Kidney (tissue), 14 donors: Measurements from ENCODE around the gene DROSHA. TPM values are rescaled to one million over a fixed set of nuclear protein-coding genes. Genes with fewer than 3 reads are reported as not detected.

Experiments
- DNase-seq, 5 donors: peaks; one replicate each; pipeline ENCODE4 v3.0.0-alpha.2; 2013 to 2020
- FAIRE-seq: peaks from 2 replicates; lab custom pipeline; 2012; peaks lifted over from hg19 to GRCh38; lab: Jason Lieb, UNC
- H3K27ac ChIP-seq, 2 donors: one replicate each; pipeline ENCODE4 v1.7.0; 2013; ENCODE audit warnings: low read depth in 2 of 2, low read length in 2 of 2, inconsistent platforms in 1 of 2
- H3K27me3 ChIP-seq: one replicate; pipeline ENCODE4 v1.7.1; 2013; ENCODE audit warnings: low read length, inconsistent platforms; ENCODE audit not compliant: control insufficient read depth, insufficient read depth
- H3K36me3 ChIP-seq, 3 donors: one replicate each; pipeline versions ENCODE4 v1.7.0 to v1.7.1; 2013; ENCODE audit warnings: low read length in 3 of 3, control low read depth in 1 of 3, inconsistent platforms in 1 of 3; ENCODE audit not compliant: insufficient read depth in 3 of 3, control insufficient read depth in 2 of 3
- H3K4me1 ChIP-seq, 3 donors: one replicate each; pipeline versions ENCODE4 v1.7.0 to v1.7.1; 2013; ENCODE audit warnings: low read length in 3 of 3, inconsistent platforms in 1 of 3, low read depth in 1 of 3; ENCODE audit not compliant: control insufficient read depth in 2 of 3, insufficient read depth in 2 of 3
- H3K4me3 ChIP-seq, 3 donors: one replicate each; pipeline versions ENCODE4 v1.7.0 to v1.8.1; 2013; ENCODE audit warnings: low read length in 3 of 3, control low read depth in 1 of 3, inconsistent platforms in 1 of 3
- H3K9ac ChIP-seq, 3 donors: one replicate each; pipeline versions ENCODE4 v1.7.0 to v1.7.1; 2013; ENCODE audit warnings: low read length in 3 of 3, control low read depth in 1 of 3, inconsistent platforms in 1 of 3
- H3K9me3 ChIP-seq, 3 donors: one replicate each; pipeline versions ENCODE4 v1.7.0 to v1.7.1; 2013; ENCODE audit warnings: low read length in 3 of 3, control low read depth in 1 of 3, inconsistent platforms in 1 of 3; ENCODE audit not compliant: control insufficient read depth in 2 of 3, insufficient read depth in 1 of 3
- CTCF ChIP-seq: IDR thresholded peaks from 3 replicates; pipeline ENCODE4 v1.5.1; 2012; ENCODE audit warnings: mild to moderate bottlenecking, moderate library complexity, borderline replicate concordance; ENCODE audit not compliant: insufficient read depth; ENCODE audit errors: extremely low read depth
- intact Hi-C: fragments of 100-400 bp; cut with DNase I; formaldehyde crosslinking; loops from one replicate; pipeline ENCODE4 v1.11.1; 2022
- polyA plus RNA-seq: library from polyadenylated mRNA; stranded (reverse); fragments of 350-450 nt; fragmentation: Illumina TruSeq; extraction: RNeasy Lipid Tissue Mini Kit (QIAGEN cat#74804); gene quantifications from one replicate; pipeline ENCODE4 v1.2.3, GENCODE V29; 2014; ENCODE audit warnings: low read depth, low replicate concordance; ENCODE audit not compliant: insufficient read depth
- total RNA-seq: library from RNA; stranded (reverse); fragmentation: NEBNext Ultra II Directional; extraction: Animal tissue kit (Norgen Biotek cat#: 25700); gene quantifications from one replicate; pipeline ENCODE4 v1.2.1, GENCODE V29; 2021
- donor health status: control.
- donor health status: control.
- donor health status: control.
- donor health status: control.
- donor health status: control.
- donor health status: DM: yes; HTN: yes; CAD: no.
- donor health status: Normal renal cell carcinoma (clear cell type).

The DROSHA gene
- total and polyA plus RNA-seq, 2 donors from 2014 or later = 39.9 to 51.6 TPM

GRCh38 chr5:31421806-31422586 lies 109.9 kb downstream of the DROSHA start:
- intact Hi-C loops = no loop called here
- no peak overlapping the region for H3K27ac ChIP-seq
- DNase-seq (no peak), FAIRE-seq (no peak)
- H3K9ac ChIP-seq = no peak overlapping the region
- no peaks in the 10 kb centered on the region for H3K9me3 ChIP-seq
- H3K27me3 ChIP-seq = no peaks in the 10 kb centered on the region
- no peak for TF ChIP-seq CTCF
- H3K4me3 ChIP-seq = no peak overlapping the region
- H3K36me3 ChIP-seq = peaks cover 3 to 18% (median 6%) of the 10 kb centered on the region in 3 donors
- H3K4me1 ChIP-seq = no peaks in the 10 kb centered on the region

- no peaks in the 10 kb centered on the region for H3K4me1 ChIP-seq
- no peaks in the 10 kb centered on the region for H3K9me3 ChIP-seq
- H3K9ac ChIP-seq = no peak overlapping the region
- intact Hi-C loops = no loop called here
- H3K4me3 ChIP-seq = no peak overlapping the region
- H3K36me3 ChIP-seq = peaks cover 3 to 27% (median 9%) of the 10 kb centered on the region in 3 donors
- no peaks in the 10 kb centered on the region for H3K27me3 ChIP-seq
- no peak for FAIRE-seq
- no peak for DNase-seq
- H3K27ac ChIP-seq = no peak overlapping the region
- TF ChIP-seq CTCF = no peak
Observed at GRCh38 chr5:31417512-31417911, 114.4 kb downstream of the DROSHA start.

- intact Hi-C loops = no loop called here
- H3K4me3 ChIP-seq = no peak overlapping the region
- H3K27ac ChIP-seq = no peak overlapping the region
- H3K36me3 ChIP-seq = peaks cover 3 to 27% (median 9%) of the 10 kb centered on the region in 3 donors
- H3K27me3 ChIP-seq = no peaks in the 10 kb centered on the region
- no peak for DNase-seq
- no peak for FAIRE-seq
- TF ChIP-seq CTCF = no peak
- no peak overlapping the region for H3K9ac ChIP-seq
- H3K4me1 ChIP-seq = no peaks in the 10 kb centered on the region
- H3K9me3 ChIP-seq = no peaks in the 10 kb centered on the region
Observed at GRCh38 chr5:31416547-31416946, 115.3 kb downstream of the DROSHA start.
